SK-N-SH treated with all-trans-retinoic acid at 6 μM for 48 hours (cell line): ENCODE results near the gene ZNF2.
A peak's percentile ranks its signal among the peaks of the same experiment; 100 is the strongest.

ENCODE experiments used
- ATAC-seq: fragments of 200-7000 bp; cut with Tn5 transposase; 3 replicates; pipeline ENCODE4 v1.9.1; 2020; ENCODE audit warnings: mild to moderate bottlenecking, moderate library complexity
- ARNTL ChIP-seq: fragments of 450-650 bp; formaldehyde crosslinking; IDR thresholded peaks from 2 replicates; pipeline ENCODE4 v1.5.0; 2020; ENCODE audit warnings: low read depth, mild to moderate bottlenecking, moderate library complexity, borderline replicate concordance
- BACH2 ChIP-seq: fragments of 250-450 bp; sonication (Bioruptor Pico); IDR thresholded peaks from 2 replicates; pipeline ENCODE4 v1.9.0; 2021; ENCODE audit warnings: mild to moderate bottlenecking, borderline replicate concordance
- CREB5 ChIP-seq: fragments of 250-450 bp; sonication (Bioruptor Pico); IDR thresholded peaks from 2 replicates; pipeline ENCODE4 v1.5.1; 2020; ENCODE audit warnings: low read depth, mild to moderate bottlenecking, moderate library complexity
- CSDC2 ChIP-seq: fragments of 250-450 bp; sonication (Bioruptor Pico); IDR thresholded peaks from 2 replicates; pipeline ENCODE4 v1.5.0; 2020; ENCODE audit warnings: mild to moderate bottlenecking, moderate library complexity
- CSRNP3 ChIP-seq: fragments of 250-450 bp; sonication (Bioruptor Pico); IDR thresholded peaks from 2 replicates; pipeline ENCODE4 v1.5.1; 2021; ENCODE audit warnings: mild to moderate bottlenecking, moderate library complexity
- ESRRG ChIP-seq: fragments of 250-450 bp; sonication (Bioruptor Pico); IDR thresholded peaks from 2 replicates; pipeline ENCODE4 v1.6.1; 2021; ENCODE audit warnings: mild to moderate bottlenecking
- GLIS3 ChIP-seq: fragments of 250-450 bp; sonication (Bioruptor Pico); IDR thresholded peaks from 2 replicates; pipeline ENCODE4 v1.5.0; 2020; ENCODE audit warnings: mild to moderate bottlenecking, moderate library complexity
- ISL1 ChIP-seq: fragments of 250-450 bp; sonication (Bioruptor Pico); IDR thresholded peaks from 2 replicates; pipeline ENCODE4 v2.1.2; 2022; ENCODE audit warnings: mild to moderate bottlenecking, moderate library complexity
- PATZ1 ChIP-seq: fragments of 250-450 bp; sonication (Bioruptor Pico); IDR thresholded peaks from 2 replicates; pipeline ENCODE4 v1.8.0; 2020; ENCODE audit warnings: mild to moderate bottlenecking, moderate library complexity, borderline replicate concordance
- PPARA ChIP-seq: fragments of 250-450 bp; sonication (Bioruptor Pico); IDR thresholded peaks from 2 replicates; pipeline ENCODE4 v1.5.0; 2020; ENCODE audit warnings: mild to moderate bottlenecking, borderline replicate concordance
- RARB ChIP-seq: fragments of 250-450 bp; sonication (Bioruptor Pico); IDR thresholded peaks from 2 replicates; pipeline ENCODE4 v1.8.0; 2021; ENCODE audit warnings: mild to moderate bottlenecking, moderate library complexity
- SNAI2 ChIP-seq: fragments of 250-450 bp; sonication (Bioruptor Pico); IDR thresholded peaks from 2 replicates; pipeline ENCODE4 v1.5.0; 2020; ENCODE audit warnings: mild to moderate bottlenecking, moderate library complexity
- TCF4 ChIP-seq: fragments of 250-450 bp; sonication (Bioruptor Pico); IDR thresholded peaks from 2 replicates; pipeline ENCODE4 v1.8.0; 2021; ENCODE audit warnings: mild to moderate bottlenecking, moderate library complexity, borderline replicate concordance
- TOX ChIP-seq: fragments of 250-450 bp; sonication (Bioruptor Pico); IDR thresholded peaks from 2 replicates; pipeline ENCODE4 v1.8.0; 2021; ENCODE audit warnings: mild to moderate bottlenecking, moderate library complexity, borderline replicate concordance
- TSHZ2 ChIP-seq: fragments of 250-450 bp; sonication (Bioruptor Pico); IDR thresholded peaks from 2 replicates; pipeline ENCODE4 v1.5.0; 2020; ENCODE audit warnings: mild to moderate bottlenecking, moderate library complexity
- ZC3H10 ChIP-seq: fragments of 250-450 bp; sonication (Bioruptor Pico); IDR thresholded peaks from 2 replicates; pipeline ENCODE4 v1.5.1; 2021; ENCODE audit warnings: mild to moderate bottlenecking, moderate library complexity
- ZFP3 ChIP-seq: fragments of 250-450 bp; sonication (Bioruptor Pico); IDR thresholded peaks from 2 replicates; pipeline ENCODE4 v1.5.0; 2020; ENCODE audit warnings: mild to moderate bottlenecking, moderate library complexity
- ZNF565 ChIP-seq: fragments of 450-650 bp; formaldehyde crosslinking; conservative IDR thresholded peaks from 2 replicates; pipeline ENCODE4 v1.5.0; 2020; ENCODE audit warnings: low read depth, mild to moderate bottlenecking, moderate library complexity
- ZNF70 ChIP-seq: fragments of 450-650 bp; formaldehyde crosslinking; IDR thresholded peaks from 2 replicates; pipeline ENCODE4 v1.5.0; 2020; ENCODE audit warnings: mild to moderate bottlenecking, moderate library complexity
- ZNF8 ChIP-seq: fragments of 450-650 bp; formaldehyde crosslinking; IDR thresholded peaks from 2 replicates; pipeline ENCODE4 v1.5.0; 2020; ENCODE audit warnings: mild to moderate bottlenecking, moderate library complexity

Gene ZNF2

GRCh38 chr2:95225658-95226057, 60.0 kb downstream of the ZNF2 start:
- no peak for ATAC-seq

GRCh38 chr2:95231723-95232122, 66.1 kb downstream of the ZNF2 start:
- TF ChIP-seq RARB (CRISPR knock-in tag) = no peak
- TF ChIP-seq ZNF8 = no peak
- TF ChIP-seq SNAI2 = no peak
- TF ChIP-seq PATZ1 (CRISPR knock-in tag) = no peak
- no peak for TF ChIP-seq ESRRG (CRISPR knock-in tag)
- no peak for TF ChIP-seq ZNF70 (CRISPR knock-in tag)
- no peak for TF ChIP-seq ISL1
- TF ChIP-seq PPARA (CRISPR knock-in tag) = no peak
- TF ChIP-seq, all 23 proteins: peak for 0
- peak; percentile 38; the same call in 1 of the 3 replicates for ATAC-seq

More at GRCh38 chr2:95225658-95226057, 60.0 kb downstream of the ZNF2 start:
- TF ChIP-seq SNAI2 (no peak), ZC3H10 (CRISPR knock-in tag) (no peak), BACH2 (no peak), ISL1 (no peak), TSHZ2 (CRISPR knock-in tag) (no peak), CSRNP3 (CRISPR knock-in tag) (no peak), ZNF8 (no peak), RARB (CRISPR knock-in tag) (no peak), TCF4 (CRISPR knock-in tag) (no peak)

- TF ChIP-seq TCF4 (CRISPR knock-in tag) (no peak), PPARA (CRISPR knock-in tag) (no peak), CSRNP3 (CRISPR knock-in tag) (no peak), CSDC2 (CRISPR knock-in tag) (no peak), PATZ1 (CRISPR knock-in tag) (no peak), ZNF8 (no peak), ZNF565 (CRISPR knock-in tag) (no peak), ARNTL (no peak), ZFP3 (CRISPR knock-in tag) (no peak), BACH2 (no peak), GLIS3 (CRISPR knock-in tag) (no peak), SNAI2 (no peak), CREB5 (CRISPR knock-in tag) (no peak), TOX (CRISPR knock-in tag) (no peak), RARB (CRISPR knock-in tag) (no peak), ESRRG (CRISPR knock-in tag) (no peak)
- no peak for ATAC-seq
Observed at GRCh38 chr2:95232232-95232631, 66.6 kb downstream of the ZNF2 start.
